Tibial artery (tissue), 4 donors: ENCODE measurements around the gene HSF4.

Experiments used
- DNase-seq, 2 donors: peaks; one replicate each; pipeline ENCODE4 v3.0.0-alpha.2; 2019
- H3K27ac ChIP-seq, 2 donors: fragments of 200-600 bp; sonication (generic) in 1 of 2; 1 replicate in 1 of 2; 2 replicates in 1 of 2; pipeline ENCODE4 v1.5.1; 2018 to 2019; ENCODE audit warnings: mild to moderate bottlenecking in 1 of 2
- H3K27me3 ChIP-seq, 2 donors: fragments of 200-600 bp; sonication (generic) in 1 of 2; one replicate each; pipeline versions ENCODE4 v1.5.1 to v1.6.0; 2016 to 2019
- H3K36me3 ChIP-seq, 3 donors: fragments of 200-600 bp; sonication (generic) in 2 of 3; one replicate each; pipeline ENCODE4 v1.5.1; 2016 to 2019; ENCODE audit warnings: mild to moderate bottlenecking in 2 of 3
- H3K4me1 ChIP-seq, 4 donors: fragments of 200-600 bp; sonication (generic) in 2 of 4; 1 replicate in 3 of 4; 2 replicates in 1 of 4; pipeline ENCODE4 v1.5.1; 2016 to 2019
- H3K4me3 ChIP-seq, 2 donors: fragments of 200-600 bp; sonication (generic) in 1 of 2; 1 replicate in 1 of 2; 2 replicates in 1 of 2; pipeline ENCODE4 v1.5.1; 2018 to 2019; ENCODE audit warnings: mild to moderate bottlenecking in 2 of 2
- H3K9me3 ChIP-seq, 3 donors: fragments of 200-600 bp; sonication (generic) in 1 of 3; one replicate each; pipeline ENCODE4 v1.5.1; 2016 to 2019
- CTCF ChIP-seq, 2 experiments: fragments of 200-600 bp in 1 of 2; fragments of 450-650 bp in 1 of 2; IDR thresholded peaks; one replicate each; pipeline ENCODE4 v1.5.1; 2017 to 2019; ENCODE audit warnings: antibody characterized with exemption in 2 of 2, mild to moderate bottlenecking in 1 of 2, moderate library complexity in 1 of 2
- intact Hi-C: fragments of 100-400 bp; cut with DNase I; formaldehyde crosslinking; loops from one replicate; pipeline ENCODE4 v1.15.0; 2023; ENCODE audit warnings: low total_unique reads

Gene HSF4

GRCh38 chr16:67197704-67198103 is 33.2 kb downstream of the HSF4 start:
- peaks cover 41 to 80% (median 59%) of the 10 kb centered on the region in 3 donors for H3K36me3 ChIP-seq
- no peak for DNase-seq
- no peaks in the 10 kb centered on the region for H3K9me3 ChIP-seq
- no peak for TF ChIP-seq CTCF (IDR thresholded peaks at IDR 0.05)
- H3K4me3 ChIP-seq, result no peak overlapping the region
- no peaks in the 10 kb centered on the region for H3K27me3 ChIP-seq
- intact Hi-C loops, result no loop called here
- H3K4me1 ChIP-seq, result peaks cover 8 to 39% (median 16%) of the 10 kb centered on the region in 4 donors
- no peak overlapping the region for H3K27ac ChIP-seq

GRCh38 chr16:67198238-67198734 is 33.7 kb downstream of the HSF4 start:
- no peak overlapping the region for H3K4me3 ChIP-seq
- intact Hi-C loops, result no loop called here
- peak; percentile 33 to 45 for TF ChIP-seq CTCF (IDR thresholded peaks at IDR 0.05)
- peaks cover 2 to 33% (median 10%) of the 10 kb centered on the region in 4 donors for H3K4me1 ChIP-seq
- H3K27ac ChIP-seq, result peak overlapping the region in 1 of 2 donors; percentile 11
- H3K36me3 ChIP-seq, result peaks cover 42 to 82% (median 63%) of the 10 kb centered on the region in 3 donors
- no peaks in the 10 kb centered on the region for H3K9me3 ChIP-seq
- no peak for DNase-seq
- H3K27me3 ChIP-seq, result no peaks in the 10 kb centered on the region

GRCh38 chr16:67199011-67199807 is 34.7 kb downstream of the HSF4 start, which contains the start of gene ELMO3:
ELMO3 (plus strand) TSS chr16:67199131; CDS start chr16:67199327, 196 bp downstream.
- H3K27me3 ChIP-seq, result no peaks in the 10 kb centered on the region
- no peaks in the 10 kb centered on the region for H3K9me3 ChIP-seq
- no peak within 1 kb of the TSS for H3K4me3 ChIP-seq
- no peak for TF ChIP-seq CTCF (IDR thresholded peaks at IDR 0.05)
- H3K4me1 ChIP-seq, result peaks cover 0 to 24% (median 4%) of the 10 kb centered on the region in 4 donors
- peak within 1 kb of the TSS in 1 of 2 donors; percentile 11 for H3K27ac ChIP-seq
- DNase-seq, result no peak
- intact Hi-C loops, result no loop called here
- peaks cover 44 to 82% (median 63%) of the 10 kb centered on the region in 3 donors for H3K36me3 ChIP-seq

GRCh38 chr16:67199808-67200198 is 35.3 kb downstream of the HSF4 start:
- Histone ChIP-seq H3K36me3 (peaks cover 38 to 80% (median 57%) of the 10 kb centered on the region in 3 donors), H3K27ac (no peak overlapping the region), H3K9me3 (no peaks in the 10 kb centered on the region), H3K4me1 (peaks cover 0 to 21% (median 4%) of the 10 kb centered on the region in 4 donors), H3K4me3 (no peak overlapping the region), H3K27me3 (no peaks in the 10 kb centered on the region)
- intact Hi-C loops, result no loop called here
- TF ChIP-seq CTCF (IDR thresholded peaks at IDR 0.05), result no peak
- no peak for DNase-seq

- Histone ChIP-seq H3K27me3 (no peaks in the 10 kb centered on the region), H3K36me3 (peaks cover 33 to 75% (median 50%) of the 10 kb centered on the region in 3 donors), H3K4me3 (no peak overlapping the region), H3K9me3 (no peaks in the 10 kb centered on the region), H3K27ac (no peak overlapping the region), H3K4me1 (peaks cover 0 to 21% (median 4%) of the 10 kb centered on the region in 4 donors)
- no peak for TF ChIP-seq CTCF (IDR thresholded peaks at IDR 0.05)
- DNase-seq, result no peak
- intact Hi-C loops, result no loop called here
Measured at GRCh38 chr16:67200491-67200890, 35.9 kb downstream of the HSF4 start.
